A549 (cell line): ENCODE results near the gene TMEM231. TPM values are rescaled to one million over a fixed set of nuclear protein-coding genes. Genes with fewer than 3 reads are reported as not detected.

ENCODE experiments used
- ATAC-seq, 2 experiments: fragments of 200-7000 bp in 1 of 2; fragments of >200 bp in 1 of 2; cut with Nextera tagmentation in 1 of 2; cut with Tn5 transposase in 1 of 2; 3 replicates each; pipeline versions ENCODE4 v1.8.0 to v1.9.1; 2018 to 2020; ENCODE audit warnings: mild to moderate bottlenecking in 1 of 2, moderate library complexity in 1 of 2
- CTCF ChIA-PET: fragments of 300-600 bp; sonication (Branson Sonifier 250); formaldehyde crosslinking; extraction: SDS; loops from one replicate; lab custom pipeline; 2021; ENCODE audit warnings: antibody characterized with exemption, inconsistent platforms; lab: Yijun Ruan, JAX
- POLR2A ChIA-PET: fragments of 350-600 bp; formaldehyde crosslinking; extraction: SDS; loops from one replicate; lab custom pipeline; 2021; ENCODE audit warnings: antibody characterized with exemption, inconsistent platforms; lab: Yijun Ruan, JAX
- DNase-seq, 2 experiments: peaks; one replicate each; pipeline versions ENCODE4 v3.0.0 to v3.0.0-alpha.2; 2011 to 2016; ENCODE audit warnings: low read depth in 1 of 2, low spot score in 1 of 2
- FAIRE-seq: peaks from 2 replicates; lab custom pipeline; 2011; peaks lifted over from hg19 to GRCh38; lab: Jason Lieb, UNC
- H3K27ac ChIP-seq, 2 experiments: fragments of >200 bp; sonication (Bioruptor Twin); formaldehyde crosslinking; 3 replicates each; pipeline ENCODE4 v1.5.1; 2016 to 2017
- H3K4me1 ChIP-seq: fragments of >200 bp; sonication (Bioruptor Twin); formaldehyde crosslinking; 3 replicates; pipeline ENCODE4 v1.6.1; 2016
- H3K4me2 ChIP-seq: fragments of >200 bp; sonication (Bioruptor Twin); formaldehyde crosslinking; 3 replicates; pipeline ENCODE4 v1.6.1; 2016
- H3K4me3 ChIP-seq: fragments of >200 bp; sonication (Bioruptor Twin); formaldehyde crosslinking; 3 replicates; pipeline ENCODE4 v1.5.1; 2016
- H3K9me3 ChIP-seq: fragments of >200 bp; sonication (Bioruptor Twin); formaldehyde crosslinking; 3 replicates; pipeline ENCODE4 v1.6.1; 2016
- BHLHE40 ChIP-seq: IDR thresholded peaks from 2 replicates; pipeline ENCODE4 v1.6.1; 2012; ENCODE audit warnings: low read depth, low read length, inconsistent platforms
- CBX8 ChIP-seq: fragments of 200-600 bp; sonication (generic); IDR thresholded peaks from 2 replicates; pipeline ENCODE4 v1.6.1; 2016
- CEBPB ChIP-seq, 2 experiments: fragments of >200 bp in 1 of 2; sonication (Bioruptor Twin) in 1 of 2; formaldehyde crosslinking in 1 of 2; IDR thresholded peaks; 2 replicates each; pipeline ENCODE4 v1.6.1; 2012 to 2016
- CHD4 ChIP-seq: fragments of 200-600 bp; sonication (generic); IDR thresholded peaks from 2 replicates; pipeline ENCODE4 v1.6.1; 2016; ENCODE audit warnings: antibody characterized with exemption, mild to moderate bottlenecking, borderline replicate concordance
- CTCF ChIP-seq: fragments of >200 bp; sonication (Bioruptor Twin); formaldehyde crosslinking; IDR thresholded peaks from 3 replicates; pipeline ENCODE4 v1.5.1; 2016
- EHMT2 ChIP-seq: fragments of 200-600 bp; sonication (generic); IDR thresholded peaks from 2 replicates; pipeline ENCODE4 v1.6.1; 2016; ENCODE audit warnings: antibody characterized with exemption, low read depth, mild to moderate bottlenecking, moderate library complexity
- ESRRA ChIP-seq: fragments of 150-350 bp; IDR thresholded peaks from 2 replicates; pipeline ENCODE4 v1.6.1; 2014; ENCODE audit warnings: mild to moderate bottlenecking, low read length, borderline replicate concordance
- FOSL2 ChIP-seq, 2 experiments: fragments of 450-650 bp in 1 of 2; fragments of >200 bp in 1 of 2; sonication (Bioruptor Twin) in 1 of 2; formaldehyde crosslinking; IDR thresholded peaks; 2 replicates each; pipeline versions ENCODE4 v1.5.0 to v1.6.1; 2016 to 2020; ENCODE audit warnings: mild to moderate bottlenecking in 1 of 2, moderate library complexity in 1 of 2
- FOXS1 ChIP-seq: fragments of 250-450 bp; sonication (Bioruptor Pico); IDR thresholded peaks from 2 replicates; pipeline ENCODE4 v1.5.0; 2020; ENCODE audit warnings: mild to moderate bottlenecking, moderate library complexity
- HOXB13 ChIP-seq: fragments of 250-450 bp; sonication (Bioruptor Pico); IDR thresholded peaks from 2 replicates; pipeline ENCODE4 v1.5.0; 2020; ENCODE audit warnings: low read depth, mild to moderate bottlenecking, moderate library complexity
- HOXB5 ChIP-seq: fragments of 250-450 bp; sonication (Bioruptor Pico); IDR thresholded peaks from 2 replicates; pipeline ENCODE4 v1.5.0; 2020; ENCODE audit warnings: mild to moderate bottlenecking, moderate library complexity
- JUN ChIP-seq, 2 experiments: fragments of >200 bp; sonication (Bioruptor Twin); formaldehyde crosslinking; IDR thresholded peaks; 2 replicates in 1 of 2; 3 replicates in 1 of 2; pipeline ENCODE4 v1.6.1; 2016 to 2017
- MAX ChIP-seq: IDR thresholded peaks from 2 replicates; pipeline ENCODE4 v1.6.1; 2012
- MAZ ChIP-seq: fragments of 150-350 bp; IDR thresholded peaks from 2 replicates; pipeline ENCODE4 v1.6.1; 2014; ENCODE audit warnings: antibody characterized with exemption, low read depth, low read length, borderline replicate concordance
- MYC ChIP-seq: IDR thresholded peaks from 2 replicates; pipeline ENCODE4 v1.6.1; 2012; ENCODE audit warnings: mild to moderate bottlenecking, inconsistent platforms, low read length, improper control_type of control experiment, borderline replicate concordance
- NFE2L2 ChIP-seq: fragments of 150-350 bp; conservative IDR thresholded peaks from 2 replicates; pipeline ENCODE4 v1.6.1; 2014; ENCODE audit warnings: low read length
- NPAS2 ChIP-seq: fragments of 250-450 bp; sonication (Bioruptor Pico); IDR thresholded peaks from 2 replicates; pipeline ENCODE4 v1.8.0; 2022; ENCODE audit warnings: mild to moderate bottlenecking, moderate library complexity, borderline replicate concordance
- NR3C1 ChIP-seq: fragments of >200 bp; sonication (Bioruptor Twin); formaldehyde crosslinking; IDR thresholded peaks from 3 replicates; pipeline ENCODE4 v1.6.1; 2017
- POLR2A ChIP-seq: IDR thresholded peaks from 2 replicates; pipeline ENCODE4 v1.6.1; 2012; ENCODE audit warnings: mild to moderate bottlenecking, low read length
- RCOR1 ChIP-seq: fragments of 150-350 bp; IDR thresholded peaks from 2 replicates; pipeline ENCODE4 v1.6.1; 2014; ENCODE audit warnings: antibody characterized with exemption, low read length, low read depth
- RFX5 ChIP-seq: fragments of 450-650 bp; IDR thresholded peaks from 2 replicates; pipeline ENCODE4 v1.7.1; 2014; ENCODE audit warnings: antibody characterized with exemption, mild to moderate bottlenecking, moderate library complexity
- RNF2 ChIP-seq: fragments of 200-600 bp; sonication (generic); IDR thresholded peaks from 2 replicates; pipeline ENCODE4 v1.6.1; 2016; ENCODE audit warnings: low read depth, mild to moderate bottlenecking, antibody characterized with exemption, moderate library complexity, borderline replicate concordance
- TFCP2L1 ChIP-seq: fragments of 250-450 bp; sonication (Bioruptor Pico); IDR thresholded peaks from 2 replicates; pipeline ENCODE4 v1.5.0; 2021; ENCODE audit warnings: mild to moderate bottlenecking
- WGBS: methylation state at CpG from one replicate; pipeline ENCODE4 v1.1.6; 2017; ENCODE audit errors: missing lambda C conversion rate; 5-methylcytosine and 5-hydroxymethylcytosine counted together
- polyA plus RNA-seq, 4 experiments: library from polyadenylated mRNA; depleted of rRNA in 3 of 4; stranded (reverse); fragments of >200 nt; fragmentation: RNase III in 1 of 4; extraction: RNeasy Plus Mini Kit Qiagen cat#74134 plus additional on column Dnase treatment in 1 of 4; gene quantifications; 2 replicates in 3 of 4; 3 replicates in 1 of 4; pipeline ENCODE4 v1.2.3, GENCODE V29; 2011 to 2017
- TF ChIP-seq, protein P1 (sequence below): IDR thresholded peaks from 2 replicates; pipeline ENCODE4 v1.6.1; 2012; ENCODE audit warnings: low read depth, borderline replicate concordance
- TF ChIP-seq, protein P2 (sequence below): fragments of 250-450 bp; sonication (Bioruptor Pico); IDR thresholded peaks from 2 replicates; pipeline ENCODE4 v1.5.0; 2021; ENCODE audit warnings: mild to moderate bottlenecking, moderate library complexity, borderline replicate concordance
- TF ChIP-seq, protein P3 (sequence below): fragments of 150-350 bp; IDR thresholded peaks from 2 replicates; pipeline ENCODE4 v1.6.1; 2014; ENCODE audit warnings: low read depth, mild to moderate bottlenecking, low read length

The TMEM231 gene
- polyA plus RNA-seq, 2 of the 4 experiments (the other 2 are of a cell fraction) = 5.3 to 11.4 TPM

DNA sequence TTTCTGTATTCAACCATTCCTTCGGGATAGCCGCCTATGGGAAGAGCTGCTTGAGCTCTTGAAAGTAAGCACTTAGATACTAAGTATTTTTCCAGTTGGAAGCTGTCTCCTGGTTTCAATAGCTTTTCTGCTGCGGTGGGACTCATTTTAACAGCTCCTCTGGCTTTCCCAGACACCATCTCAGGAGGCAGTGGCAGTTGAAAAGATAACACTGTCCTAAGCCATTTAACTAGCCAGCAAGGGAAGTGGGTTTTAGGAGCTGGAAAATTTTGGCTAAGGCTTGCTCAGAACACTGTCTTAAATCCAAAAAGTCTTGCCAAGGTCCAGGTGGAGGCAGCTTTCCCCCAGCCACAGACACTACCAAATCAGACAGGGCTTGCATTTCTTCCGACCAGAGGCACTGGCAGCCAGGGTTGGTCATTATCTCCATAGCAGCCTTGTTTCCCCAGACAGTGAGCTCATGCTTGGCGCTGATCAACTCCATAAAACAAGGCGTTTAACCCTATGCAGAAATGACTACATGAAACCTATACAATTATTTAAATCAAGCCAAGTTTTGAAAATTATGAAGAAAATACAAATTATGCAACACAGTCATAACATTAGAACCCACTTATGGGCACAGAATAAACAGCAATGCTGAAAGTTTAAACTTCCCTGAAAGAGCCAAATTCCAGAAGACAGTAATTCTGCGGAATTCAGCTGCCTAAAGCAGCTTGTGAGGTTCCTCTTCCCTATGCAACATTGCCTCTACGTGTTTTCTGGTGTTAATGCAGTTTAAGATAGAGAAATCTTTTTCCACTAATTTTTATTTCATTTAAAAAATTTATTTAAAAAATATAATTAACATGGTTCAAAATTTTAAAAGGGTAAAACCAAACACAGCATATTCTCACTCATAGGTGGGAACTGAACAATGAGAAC, 35.1 kb upstream of the TMEM231 start:
- Histone ChIP-seq H3K4me2 (no peak overlapping the region), H3K4me3 (no peak overlapping the region)
- no peak for DNase-seq
- 90% methylated on average over 8 of the region's 8 CpGs for WGBS
- no peak for TF ChIP-seq BHLHE40
- TF ChIP-seq RFX5 = no peak
- TF ChIP-seq CEBPB (IDR thresholded peaks at IDR 0.05) = no peak
- no peak for TF ChIP-seq CBX8
- TF ChIP-seq MAX = no peak
- TF ChIP-seq CHD4 = no peak
- no peak for TF ChIP-seq POLR2A
- no peak for TF ChIP-seq RCOR1
- no peak for TF ChIP-seq TFCP2L1 (CRISPR knock-in tag)
- TF ChIP-seq HOXB13 = no peak
- TF ChIP-seq FOXS1 (CRISPR knock-in tag) = no peak
- TF ChIP-seq, all 56 proteins: peak for 0
- FAIRE-seq (no peak), ATAC-seq (no peak)
- Histone ChIP-seq H3K27ac (no peak overlapping the region), H3K9me3 (no peaks in the 10 kb centered on the region), H3K4me1 (peaks cover 10% of the 10 kb centered on the region; the same call in 2 of the 3 replicates)
- POLR2A ChIA-PET = no interaction called here
- CTCF ChIA-PET = interaction anchor here (1.0 to 1.3 kb wide), 3 partner anchors 12 to 27 kb away, joined by 3 to 4 read pairs (median 4); partner anchors contain the start of gene GABARAPL2

- FAIRE-seq = no peak
These were observed 33.3 kb upstream of the TMEM231 start for GRCh38 chr16:75589306-75589705.

DNA sequence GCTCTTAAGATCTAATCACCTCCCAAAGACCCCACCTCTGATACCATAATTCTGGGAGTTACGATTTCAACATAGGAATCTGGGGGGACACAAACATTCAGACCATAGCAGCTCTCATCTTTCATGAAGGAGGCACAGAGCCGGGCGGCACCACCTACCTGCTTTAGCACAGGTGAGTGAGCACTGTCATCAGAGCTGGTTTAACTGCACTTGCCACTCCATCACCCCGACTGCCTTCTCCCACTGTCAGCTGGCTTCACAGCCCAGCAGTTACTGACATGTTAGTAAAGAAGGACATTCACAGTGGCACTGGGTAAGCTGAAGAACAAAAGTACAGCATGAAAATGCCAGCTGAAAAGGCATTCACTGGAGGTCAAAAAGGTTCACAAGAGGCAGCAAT, 32.7 kb upstream of the TMEM231 start:
- H3K4me2 ChIP-seq = no peak overlapping the region
- H3K4me1 ChIP-seq = no peaks in the 10 kb centered on the region
- FAIRE-seq (no peak), ATAC-seq (no peak), DNase-seq (no peak)
- no peak overlapping the region for H3K4me3 ChIP-seq
- ChIA-PET CTCF (interaction anchor here (0.9 to 1.0 kb wide), 3 partner anchors 9 to 116 kb away, joined by 3 read pairs; no protein-coding TSS in a partner anchor), POLR2A (no interaction called here)
- no peak overlapping the region for H3K27ac ChIP-seq
- H3K9me3 ChIP-seq = no peaks in the 10 kb centered on the region
- 87% methylated on average over 4 of the region's 4 CpGs for WGBS
- no peak for TF ChIP-seq MAZ
- TF ChIP-seq RCOR1 = no peak
- TF ChIP-seq NR3C1 = no peak
- TF ChIP-seq ESRRA = no peak
- TF ChIP-seq, protein P1, sequence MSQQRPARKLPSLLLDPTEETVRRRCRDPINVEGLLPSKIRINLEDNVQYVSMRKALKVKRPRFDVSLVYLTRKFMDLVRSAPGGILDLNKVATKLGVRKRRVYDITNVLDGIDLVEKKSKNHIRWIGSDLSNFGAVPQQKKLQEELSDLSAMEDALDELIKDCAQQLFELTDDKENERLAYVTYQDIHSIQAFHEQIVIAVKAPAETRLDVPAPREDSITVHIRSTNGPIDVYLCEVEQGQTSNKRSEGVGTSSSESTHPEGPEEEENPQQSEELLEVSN = no peak
- no peak for TF ChIP-seq MAX
- TF ChIP-seq JUN (IDR thresholded peaks at IDR 0.05) = no peak
- TF ChIP-seq, protein P2, sequence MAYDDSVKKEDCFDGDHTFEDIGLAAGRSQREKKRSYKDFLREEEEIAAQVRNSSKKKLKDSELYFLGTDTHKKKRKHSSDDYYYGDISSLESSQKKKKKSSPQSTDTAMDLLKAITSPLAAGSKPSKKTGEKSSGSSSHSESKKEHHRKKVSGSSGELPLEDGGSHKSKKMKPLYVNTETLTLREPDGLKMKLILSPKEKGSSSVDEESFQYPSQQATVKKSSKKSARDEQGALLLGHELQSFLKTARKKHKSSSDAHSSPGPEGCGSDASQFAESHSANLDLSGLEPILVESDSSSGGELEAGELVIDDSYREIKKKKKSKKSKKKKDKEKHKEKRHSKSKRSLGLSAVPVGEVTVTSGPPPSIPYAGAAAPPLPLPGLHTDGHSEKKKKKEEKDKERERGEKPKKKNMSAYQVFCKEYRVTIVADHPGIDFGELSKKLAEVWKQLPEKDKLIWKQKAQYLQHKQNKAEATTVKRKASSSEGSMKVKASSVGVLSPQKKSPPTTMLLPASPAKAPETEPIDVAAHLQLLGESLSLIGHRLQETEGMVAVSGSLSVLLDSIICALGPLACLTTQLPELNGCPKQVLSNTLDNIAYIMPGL (CRISPR knock-in tag) = no peak
- TF ChIP-seq MYC = no peak
- no peak for TF ChIP-seq NFE2L2
- no peak for TF ChIP-seq CBX8
- no peak for TF ChIP-seq CTCF
- TF ChIP-seq POLR2A = no peak
- TF ChIP-seq, protein P3, sequence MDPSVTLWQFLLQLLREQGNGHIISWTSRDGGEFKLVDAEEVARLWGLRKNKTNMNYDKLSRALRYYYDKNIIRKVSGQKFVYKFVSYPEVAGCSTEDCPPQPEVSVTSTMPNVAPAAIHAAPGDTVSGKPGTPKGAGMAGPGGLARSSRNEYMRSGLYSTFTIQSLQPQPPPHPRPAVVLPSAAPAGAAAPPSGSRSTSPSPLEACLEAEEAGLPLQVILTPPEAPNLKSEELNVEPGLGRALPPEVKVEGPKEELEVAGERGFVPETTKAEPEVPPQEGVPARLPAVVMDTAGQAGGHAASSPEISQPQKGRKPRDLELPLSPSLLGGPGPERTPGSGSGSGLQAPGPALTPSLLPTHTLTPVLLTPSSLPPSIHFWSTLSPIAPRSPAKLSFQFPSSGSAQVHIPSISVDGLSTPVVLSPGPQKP = no peak
- no peak for TF ChIP-seq EHMT2
- TF ChIP-seq FOSL2 (IDR thresholded peaks at IDR 0.05) = no peak
- no peak for TF ChIP-seq FOSL2 (CRISPR knock-in tag; IDR thresholded peaks at IDR 0.05)
- no peak for TF ChIP-seq HOXB5 (CRISPR knock-in tag)
- TF ChIP-seq RNF2 = no peak
- no peak for TF ChIP-seq NPAS2 (CRISPR knock-in tag)

More at GRCh38 chr16:75589306-75589705, 33.3 kb upstream of the TMEM231 start:
- Histone ChIP-seq H3K4me3 (no peak overlapping the region), H3K4me2 (no peak overlapping the region), H3K27ac (no peak overlapping the region), H3K9me3 (no peaks in the 10 kb centered on the region), H3K4me1 (peaks cover 3% of the 10 kb centered on the region; the same call in 2 of the 3 replicates)
- POLR2A ChIA-PET = no interaction called here
- ATAC-seq (no peak), DNase-seq (no peak)
- CTCF ChIA-PET = interaction anchor here (0.9 kb wide), 1 partner anchor 117 kb away, joined by 3 read pairs; no protein-coding TSS in a partner anchor
- 93% methylated on average over 3 of the region's 3 CpGs for WGBS
- no peak for TF ChIP-seq NPAS2 (CRISPR knock-in tag)
